ENCODE results near the gene TBK1.

Gene TBK1

DNA sequence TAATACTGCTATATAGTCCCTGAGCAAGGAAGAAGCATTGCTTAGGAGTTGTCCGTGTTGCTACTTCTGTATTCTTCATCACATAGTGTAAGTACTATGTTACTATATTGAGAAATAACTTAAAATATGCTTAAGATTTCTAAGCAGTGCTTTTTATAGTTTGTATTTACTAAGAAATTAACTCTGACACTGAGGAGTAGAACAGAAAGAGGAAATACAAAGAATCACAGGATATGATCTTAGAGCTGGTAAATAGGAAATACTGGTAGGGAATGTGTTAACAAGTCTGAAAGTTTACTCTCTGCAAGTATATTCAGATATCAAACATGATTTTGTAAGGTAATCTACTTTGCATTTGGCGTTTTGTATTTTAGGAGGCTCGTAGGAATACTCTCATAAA lies 32.2 kb upstream of the TBK1 start:
- Histone ChIP-seq H3K27me3 (ENCODE audit: control insufficient read depth, insufficient read depth, low read length, poor library complexity, severe bottlenecking) (no peaks in the 10 kb centered on the region), H3K27ac (ENCODE audit: insufficient read depth, low read depth, low read length, poor library complexity, severe bottlenecking) (no peak overlapping the region), H3K4me3 (ENCODE audit: insufficient read depth, low read depth, low read length) (no peak overlapping the region), H3K4me1 (ENCODE audit: control insufficient read depth, insufficient read depth, low read length) (no peaks in the 10 kb centered on the region), H3K36me3 (ENCODE audit: control insufficient read depth, insufficient read depth, low read length) (peaks cover 53% of the 10 kb centered on the region), H3K9me3 (ENCODE audit: control insufficient read depth, low read length) (no peaks in the 10 kb centered on the region)
- WGBS, 2 experiments = 100% methylated on average over 2 of the region's 3 CpGs

DNA sequence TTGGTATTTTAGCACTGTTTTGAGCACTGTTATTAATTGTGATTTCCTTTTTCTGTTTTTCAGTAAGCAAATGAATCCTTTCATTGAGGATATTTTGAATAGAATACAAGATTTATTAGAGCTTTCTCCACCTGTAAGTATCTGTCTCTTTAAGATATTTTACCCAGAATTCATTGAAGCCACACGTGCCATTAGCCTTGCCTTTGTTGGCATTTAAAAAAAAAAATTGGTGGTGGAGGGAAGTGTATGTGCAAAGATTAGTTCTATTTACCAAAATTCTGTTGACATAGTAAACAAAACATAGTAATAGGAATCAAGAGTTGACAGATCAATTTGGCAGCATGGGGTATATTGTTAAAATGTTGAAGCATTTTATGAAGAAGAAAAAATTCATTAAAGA lies 23.9 kb upstream of the TBK1 start:
- no peak overlapping the region for H3K4me3 ChIP-seq (ENCODE audit: insufficient read depth, low read depth, low read length)
- no peaks in the 10 kb centered on the region for H3K27me3 ChIP-seq (ENCODE audit: control insufficient read depth, insufficient read depth, low read length, poor library complexity, severe bottlenecking)
- peaks cover 65% of the 10 kb centered on the region for H3K36me3 ChIP-seq (ENCODE audit: control insufficient read depth, insufficient read depth, low read length)
- no peak overlapping the region for H3K27ac ChIP-seq (ENCODE audit: insufficient read depth, low read depth, low read length, poor library complexity, severe bottlenecking)
- H3K9me3 ChIP-seq (ENCODE audit: control insufficient read depth, low read length) = no peaks in the 10 kb centered on the region
- H3K4me1 ChIP-seq (ENCODE audit: control insufficient read depth, insufficient read depth, low read length) = no peaks in the 10 kb centered on the region
- 83% methylated on average over 1 of the region's 1 CpG; no CpG with 5 or more reads in 1 of the 2 experiments for WGBS, 2 experiments

DNA sequence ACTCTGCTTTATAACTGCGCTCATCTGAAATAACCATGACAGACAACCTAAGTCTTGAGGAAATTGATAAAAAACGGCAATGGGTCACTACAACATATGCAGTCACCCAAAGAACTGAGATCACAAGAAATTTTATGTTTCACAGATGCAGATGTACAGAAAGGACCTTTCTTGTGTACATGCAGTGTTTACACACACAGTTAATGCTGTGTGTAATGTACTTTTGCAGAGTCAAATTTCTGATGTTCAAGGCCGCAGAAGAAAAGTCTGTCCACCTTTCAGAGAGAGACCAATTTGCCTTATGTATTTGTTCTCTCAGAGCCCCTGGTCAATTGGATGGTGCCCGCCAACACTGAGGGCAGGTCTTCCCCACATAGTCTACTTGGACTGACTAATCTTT lies 23.0 kb upstream of the TBK1 start:
- Histone ChIP-seq H3K27me3 (ENCODE audit: control insufficient read depth, insufficient read depth, low read length, poor library complexity, severe bottlenecking) (no peaks in the 10 kb centered on the region), H3K36me3 (ENCODE audit: control insufficient read depth, insufficient read depth, low read length) (peaks cover 68% of the 10 kb centered on the region), H3K9me3 (ENCODE audit: control insufficient read depth, low read length) (no peaks in the 10 kb centered on the region), H3K4me1 (ENCODE audit: control insufficient read depth, insufficient read depth, low read length) (no peaks in the 10 kb centered on the region), H3K27ac (ENCODE audit: insufficient read depth, low read depth, low read length, poor library complexity, severe bottlenecking) (no peak overlapping the region), H3K4me3 (ENCODE audit: insufficient read depth, low read depth, low read length) (no peak overlapping the region)
- 90 to 98% methylated on average over 4 of the region's 4 CpGs for WGBS, 2 experiments

DNA sequence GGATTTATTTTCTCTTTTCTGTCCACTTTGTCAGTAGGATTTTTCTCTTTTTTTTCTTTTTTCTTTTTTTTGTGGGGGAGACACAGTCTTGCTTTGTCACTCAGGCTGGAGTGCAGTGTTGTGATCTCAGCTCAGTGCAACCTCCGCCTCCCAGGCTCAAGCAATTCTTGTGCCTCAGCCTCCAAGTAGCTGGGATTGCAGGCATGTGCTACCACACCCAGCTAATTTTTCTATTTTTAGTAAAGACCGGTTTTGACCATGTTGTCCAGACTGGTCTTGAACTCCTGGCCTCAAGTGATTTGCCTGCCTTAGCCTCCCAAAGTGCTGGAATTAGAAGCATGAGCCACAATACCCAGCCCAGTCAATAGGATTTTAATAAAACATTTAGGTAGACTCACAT lies 21.0 kb upstream of the TBK1 start:
- Histone ChIP-seq H3K9me3 (ENCODE audit: control insufficient read depth, low read length) (no peaks in the 10 kb centered on the region), H3K36me3 (ENCODE audit: control insufficient read depth, insufficient read depth, low read length) (peaks cover 63% of the 10 kb centered on the region), H3K27me3 (ENCODE audit: control insufficient read depth, insufficient read depth, low read length, poor library complexity, severe bottlenecking) (no peaks in the 10 kb centered on the region), H3K27ac (ENCODE audit: insufficient read depth, low read depth, low read length, poor library complexity, severe bottlenecking) (no peak overlapping the region), H3K4me3 (ENCODE audit: insufficient read depth, low read depth, low read length) (no peak overlapping the region), H3K4me1 (ENCODE audit: control insufficient read depth, insufficient read depth, low read length) (no peaks in the 10 kb centered on the region)
- WGBS, 2 experiments = 95 to 96% methylated on average over 2 of the region's 2 CpGs

DNA sequence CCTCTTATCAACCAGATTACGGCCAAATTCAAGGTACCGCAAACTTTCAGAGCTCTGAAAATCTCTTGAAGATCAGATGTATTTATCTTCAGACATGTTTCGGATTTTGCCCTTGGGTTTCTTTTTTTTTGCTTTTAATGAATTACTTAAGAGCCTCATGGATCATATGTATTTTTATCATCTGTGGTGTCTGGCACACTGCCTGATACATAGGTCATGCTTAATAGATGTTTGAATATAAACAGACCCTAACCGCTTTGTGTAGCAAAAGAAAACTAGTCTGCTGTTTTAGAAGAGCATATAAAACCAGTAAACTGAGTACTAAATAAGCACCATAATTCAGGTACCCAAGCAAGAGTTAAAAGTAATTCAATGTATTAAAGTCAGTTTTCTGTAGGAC lies 20.1 kb upstream of the TBK1 start:
- H3K36me3 ChIP-seq (ENCODE audit: control insufficient read depth, insufficient read depth, low read length) = peaks cover 67% of the 10 kb centered on the region
- H3K9me3 ChIP-seq (ENCODE audit: control insufficient read depth, low read length) = no peaks in the 10 kb centered on the region
- no peak overlapping the region for H3K27ac ChIP-seq (ENCODE audit: insufficient read depth, low read depth, low read length, poor library complexity, severe bottlenecking)
- no peaks in the 10 kb centered on the region for H3K4me1 ChIP-seq (ENCODE audit: control insufficient read depth, insufficient read depth, low read length)
- WGBS, 2 experiments = 96 to 97% methylated on average over 3 to 4 of the region's 4 CpGs
- no peaks in the 10 kb centered on the region for H3K27me3 ChIP-seq (ENCODE audit: control insufficient read depth, insufficient read depth, low read length, poor library complexity, severe bottlenecking)
- H3K4me3 ChIP-seq (ENCODE audit: insufficient read depth, low read depth, low read length) = no peak overlapping the region

DNA sequence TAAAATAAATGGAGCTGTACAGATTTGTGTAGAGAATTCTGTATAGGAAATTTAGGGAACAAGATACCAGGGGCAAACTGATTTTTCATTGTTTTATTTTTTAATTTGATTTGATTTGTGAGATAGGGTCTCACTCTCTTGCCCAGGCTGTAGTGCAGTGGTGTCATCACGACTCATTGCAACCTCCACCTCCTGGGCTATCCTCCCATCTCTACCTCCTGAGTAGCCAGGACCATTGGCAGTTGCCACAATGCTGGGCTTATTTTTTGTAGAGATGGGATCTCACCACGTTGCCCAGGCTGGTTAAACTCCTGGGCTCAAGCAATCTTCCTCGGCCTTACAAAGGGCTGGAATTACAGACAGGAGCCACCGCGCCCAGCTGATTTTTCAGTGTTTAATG lies 18.0 kb upstream of the TBK1 start:
- Histone ChIP-seq H3K4me3 (ENCODE audit: insufficient read depth, low read depth, low read length) (no peak overlapping the region), H3K9me3 (ENCODE audit: control insufficient read depth, low read length) (no peaks in the 10 kb centered on the region), H3K4me1 (ENCODE audit: control insufficient read depth, insufficient read depth, low read length) (no peaks in the 10 kb centered on the region), H3K36me3 (ENCODE audit: control insufficient read depth, insufficient read depth, low read length) (peaks cover 72% of the 10 kb centered on the region), H3K27ac (ENCODE audit: insufficient read depth, low read depth, low read length, poor library complexity, severe bottlenecking) (no peak overlapping the region), H3K27me3 (ENCODE audit: control insufficient read depth, insufficient read depth, low read length, poor library complexity, severe bottlenecking) (no peaks in the 10 kb centered on the region)
- 91 to 94% methylated on average over 5 of the region's 5 CpGs for WGBS, 2 experiments

DNA sequence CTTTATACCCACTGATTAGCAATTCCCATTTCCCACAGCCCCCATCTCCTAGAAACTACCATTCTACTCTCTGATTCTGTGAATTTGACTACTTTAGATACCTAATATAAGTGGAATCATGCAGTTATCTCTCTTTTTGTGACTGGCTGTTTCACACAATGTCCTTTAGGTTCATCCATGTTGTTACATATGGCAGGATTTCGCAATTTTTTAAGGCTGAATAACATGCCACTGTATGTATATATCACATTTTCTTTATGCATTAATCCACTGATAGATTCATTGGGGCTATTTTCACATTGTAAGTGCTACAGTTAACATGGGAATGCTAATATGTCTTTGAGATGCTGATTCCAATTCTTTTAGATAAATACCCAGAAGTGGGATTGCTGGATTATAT lies 11.8 kb upstream of the TBK1 start:
- 90% methylated on average over 1 of the region's 1 CpG; no CpG with 5 or more reads in 1 of the 2 experiments for WGBS, 2 experiments
- H3K36me3 ChIP-seq (ENCODE audit: control insufficient read depth, insufficient read depth, low read length) = peaks cover 45% of the 10 kb centered on the region
- no peak overlapping the region for H3K4me3 ChIP-seq (ENCODE audit: insufficient read depth, low read depth, low read length)
- H3K4me1 ChIP-seq (ENCODE audit: control insufficient read depth, insufficient read depth, low read length) = no peaks in the 10 kb centered on the region
- H3K27me3 ChIP-seq (ENCODE audit: control insufficient read depth, insufficient read depth, low read length, poor library complexity, severe bottlenecking) = no peaks in the 10 kb centered on the region
- no peaks in the 10 kb centered on the region for H3K9me3 ChIP-seq (ENCODE audit: control insufficient read depth, low read length)
- H3K27ac ChIP-seq (ENCODE audit: insufficient read depth, low read depth, low read length, poor library complexity, severe bottlenecking) = no peak overlapping the region

DNA sequence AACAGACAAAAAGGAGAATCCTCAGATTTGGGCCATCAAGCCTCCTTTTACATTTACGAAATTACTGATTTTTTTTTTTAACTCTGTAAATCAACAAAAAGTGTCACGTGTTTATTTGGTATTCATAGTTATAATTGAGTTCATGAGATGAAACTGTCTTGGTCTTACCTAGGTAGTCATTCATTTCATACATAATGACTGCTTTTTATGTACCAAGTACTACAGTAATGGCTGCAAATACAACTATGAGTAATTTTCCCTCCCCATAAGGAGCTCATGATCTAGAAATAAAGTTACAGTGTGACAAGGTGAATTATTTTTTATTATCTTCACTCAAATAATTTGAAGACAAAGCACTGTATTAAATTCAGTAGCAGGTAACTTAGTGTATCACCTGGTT lies 6.4 kb upstream of the TBK1 start:
- Histone ChIP-seq H3K27me3 (ENCODE audit: control insufficient read depth, insufficient read depth, low read length, poor library complexity, severe bottlenecking) (no peaks in the 10 kb centered on the region), H3K4me3 (ENCODE audit: insufficient read depth, low read depth, low read length) (no peak overlapping the region), H3K27ac (ENCODE audit: insufficient read depth, low read depth, low read length, poor library complexity, severe bottlenecking) (no peak overlapping the region), H3K9me3 (ENCODE audit: control insufficient read depth, low read length) (no peaks in the 10 kb centered on the region), H3K36me3 (ENCODE audit: control insufficient read depth, insufficient read depth, low read length) (peaks cover 24% of the 10 kb centered on the region), H3K4me1 (ENCODE audit: control insufficient read depth, insufficient read depth, low read length) (no peaks in the 10 kb centered on the region)
- 100% methylated on average over 2 of the region's 2 CpGs; no CpG with 5 or more reads in 1 of the 2 experiments for WGBS, 2 experiments

DNA sequence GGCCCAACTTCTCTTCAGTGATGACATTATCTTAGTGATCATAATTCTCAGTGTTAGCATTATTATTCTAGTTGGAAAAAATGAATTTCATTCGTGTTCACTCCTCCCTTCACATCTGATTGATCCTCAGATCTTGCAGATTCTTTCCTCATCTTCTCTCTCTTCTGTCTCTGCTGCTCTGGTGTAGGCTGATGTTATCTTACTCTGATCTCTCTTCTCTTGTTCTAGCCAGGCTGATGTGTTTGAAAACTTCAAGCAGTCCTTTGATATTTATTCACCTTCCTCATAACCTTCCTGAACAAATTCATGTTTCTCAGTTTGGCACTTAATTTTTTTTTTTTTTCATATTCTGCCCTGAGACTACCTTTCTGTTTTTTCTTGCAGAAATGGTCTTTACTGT lies 5.6 kb upstream of the TBK1 start:
- Histone ChIP-seq H3K9me3 (ENCODE audit: control insufficient read depth, low read length) (no peaks in the 10 kb centered on the region), H3K27me3 (ENCODE audit: control insufficient read depth, insufficient read depth, low read length, poor library complexity, severe bottlenecking) (no peaks in the 10 kb centered on the region), H3K4me3 (ENCODE audit: insufficient read depth, low read depth, low read length) (no peak overlapping the region), H3K27ac (ENCODE audit: insufficient read depth, low read depth, low read length, poor library complexity, severe bottlenecking) (no peak overlapping the region), H3K36me3 (ENCODE audit: control insufficient read depth, insufficient read depth, low read length) (peaks cover 20% of the 10 kb centered on the region), H3K4me1 (ENCODE audit: control insufficient read depth, insufficient read depth, low read length) (no peaks in the 10 kb centered on the region)
- WGBS, 2 experiments = 89 to 100% methylated on average over 1 of the region's 1 CpG

DNA sequence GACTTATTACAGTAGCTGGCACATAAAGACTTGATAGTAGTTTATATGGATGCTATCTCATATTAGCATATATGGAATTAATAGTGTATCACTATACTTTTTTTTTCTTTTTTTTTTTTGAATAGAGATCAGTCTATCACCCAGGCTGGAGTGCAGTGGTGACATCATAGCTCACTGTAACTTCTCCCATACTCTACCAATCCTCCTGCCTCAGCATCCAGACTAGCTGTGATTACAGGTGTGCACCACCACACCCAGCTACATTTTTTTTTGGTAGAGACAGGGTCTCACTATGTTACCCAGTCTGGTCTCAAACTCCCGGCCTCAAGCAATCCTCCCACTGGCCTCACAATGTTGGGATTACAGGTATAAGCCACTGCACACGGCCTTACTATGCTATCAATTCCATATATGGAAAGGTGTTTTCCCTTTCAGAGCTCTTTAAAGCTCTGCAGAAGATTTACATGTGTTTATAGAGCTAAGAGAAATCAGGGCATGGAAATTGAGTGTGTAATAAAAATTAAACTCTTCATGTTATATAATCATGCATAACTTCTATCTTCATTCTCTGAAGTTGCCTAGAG lies 1.8 kb upstream of the TBK1 start:
- WGBS, 2 experiments = 63 to 100% methylated on average over 1 to 2 of the region's 2 CpGs

More for the DNA sequence above, 1.8 kb upstream of the TBK1 start:
- Histone ChIP-seq H3K36me3 (ENCODE audit: control insufficient read depth, insufficient read depth, low read length) (peaks cover 14% of the 10 kb centered on the region), H3K27me3 (ENCODE audit: control insufficient read depth, insufficient read depth, low read length, poor library complexity, severe bottlenecking) (no peaks in the 10 kb centered on the region), H3K9me3 (ENCODE audit: control insufficient read depth, low read length) (no peaks in the 10 kb centered on the region), H3K27ac (ENCODE audit: insufficient read depth, low read depth, low read length, poor library complexity, severe bottlenecking) (peak overlapping the region; percentile 45), H3K4me3 (ENCODE audit: insufficient read depth, low read depth, low read length) (no peak overlapping the region), H3K4me1 (ENCODE audit: control insufficient read depth, insufficient read depth, low read length) (no peaks in the 10 kb centered on the region)

Measured in ectodermal cell (in vitro differentiated cells).